Anterior cingulate cortex (tissue), 58 donors: ENCODE measurements around the gene SCT.

Experiments used
- DNase-seq, 58 donors: peaks; one replicate each; lab custom pipeline; 2025; lab: John Stamatoyannopoulos, UW

SCT gene

GRCh38 chr11:645536-645935 is 18.6 kb upstream of the SCT start:
- peak in 1 of 58 donors; percentile 49 for DNase-seq

DNA sequence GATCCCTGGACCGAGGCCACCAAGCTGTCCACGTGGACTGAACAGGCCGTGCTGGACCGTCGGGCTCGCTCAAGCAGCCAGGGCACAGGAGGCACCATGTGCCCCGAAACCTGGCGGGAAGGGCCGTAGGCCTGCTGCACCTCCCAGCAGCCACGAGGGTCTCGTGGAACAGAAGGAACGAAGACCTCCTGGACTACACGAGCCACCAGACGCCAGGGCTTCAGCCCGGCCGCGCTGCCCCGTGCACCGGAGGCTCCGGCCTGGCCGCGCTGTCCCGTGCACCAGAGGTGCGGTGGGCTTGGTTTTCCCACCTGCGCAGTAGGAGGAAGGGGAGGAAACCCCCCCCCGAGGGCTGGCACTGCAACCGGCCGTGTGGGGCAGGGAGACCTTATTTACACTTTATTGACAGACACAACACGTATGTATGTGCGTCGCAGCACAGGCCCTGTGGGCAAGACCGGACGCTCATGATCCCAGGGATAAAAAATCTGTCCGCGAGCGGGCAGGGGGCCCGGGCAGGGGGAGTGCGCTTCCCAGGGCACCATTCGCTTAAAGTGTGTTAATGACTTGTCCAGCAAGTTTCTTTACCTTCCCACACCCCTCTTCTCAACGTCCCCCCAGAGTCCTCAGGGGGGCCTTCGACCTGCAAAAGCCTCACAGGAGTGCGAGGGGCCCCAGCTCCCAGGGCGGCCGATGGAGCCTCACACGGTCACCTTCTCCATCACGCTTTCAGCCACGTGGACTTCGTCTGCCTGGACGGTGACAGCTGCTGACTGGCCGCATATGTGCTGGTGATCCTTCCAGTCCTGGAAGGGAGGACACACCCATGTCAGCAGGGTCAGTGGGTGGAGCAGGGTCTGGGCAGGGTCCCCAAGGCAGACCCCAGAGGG is 17.1 kb upstream of the SCT start:
- no peak for DNase-seq

DNA sequence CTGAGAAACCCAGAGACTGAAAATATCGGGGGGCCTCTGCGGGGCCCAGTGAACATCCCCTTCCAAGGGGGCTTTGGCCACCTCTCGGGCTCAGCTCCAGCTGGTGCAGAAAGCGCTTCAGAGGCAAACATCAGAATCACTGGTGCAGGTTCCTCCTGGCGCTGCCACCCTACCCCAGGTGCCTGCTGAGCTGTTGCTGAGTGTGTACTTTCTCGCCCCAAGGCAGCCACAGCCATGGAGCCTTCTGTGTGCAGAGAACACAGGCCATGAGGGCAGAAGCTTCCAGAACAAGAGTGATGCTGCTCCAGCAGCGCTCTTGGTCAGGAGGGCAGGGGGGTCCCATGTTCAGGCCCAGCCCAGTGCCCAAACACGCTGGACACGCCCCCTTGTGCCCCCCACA is 16.4 kb upstream of the SCT start:
- DNase-seq = no peak

DNA sequence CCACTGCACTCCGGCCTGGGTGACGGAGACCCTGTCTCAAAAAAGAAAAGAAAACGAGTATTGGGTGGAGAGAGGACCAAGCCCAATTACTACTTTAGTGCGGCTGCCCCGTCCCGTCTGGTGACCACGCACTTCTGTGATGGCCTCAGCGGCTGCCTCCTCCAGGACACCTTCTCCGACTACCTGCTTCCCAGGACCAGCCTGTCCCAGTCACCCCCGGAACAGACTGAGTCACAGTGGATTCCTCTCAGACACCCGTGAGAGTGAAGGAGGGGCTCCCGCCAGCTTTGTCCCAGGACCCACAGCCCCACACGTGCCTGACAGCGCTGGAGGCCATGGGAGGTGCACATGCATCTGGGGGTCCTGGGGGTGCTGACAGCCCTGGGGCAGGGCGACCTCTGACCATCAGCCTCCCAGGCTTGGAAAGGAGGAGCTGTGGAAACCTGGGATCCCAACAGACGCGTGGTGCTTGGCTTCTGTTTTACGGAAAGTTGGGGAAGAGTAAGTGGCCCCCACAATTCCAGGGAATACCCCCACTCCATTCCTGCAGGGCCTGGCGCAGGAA is 14.9 kb upstream of the SCT start:
- DNase-seq = no peak

GRCh38 chr11:640021-640706 is 13.2 kb upstream of the SCT start:
- DNase-seq = no peak

DNA sequence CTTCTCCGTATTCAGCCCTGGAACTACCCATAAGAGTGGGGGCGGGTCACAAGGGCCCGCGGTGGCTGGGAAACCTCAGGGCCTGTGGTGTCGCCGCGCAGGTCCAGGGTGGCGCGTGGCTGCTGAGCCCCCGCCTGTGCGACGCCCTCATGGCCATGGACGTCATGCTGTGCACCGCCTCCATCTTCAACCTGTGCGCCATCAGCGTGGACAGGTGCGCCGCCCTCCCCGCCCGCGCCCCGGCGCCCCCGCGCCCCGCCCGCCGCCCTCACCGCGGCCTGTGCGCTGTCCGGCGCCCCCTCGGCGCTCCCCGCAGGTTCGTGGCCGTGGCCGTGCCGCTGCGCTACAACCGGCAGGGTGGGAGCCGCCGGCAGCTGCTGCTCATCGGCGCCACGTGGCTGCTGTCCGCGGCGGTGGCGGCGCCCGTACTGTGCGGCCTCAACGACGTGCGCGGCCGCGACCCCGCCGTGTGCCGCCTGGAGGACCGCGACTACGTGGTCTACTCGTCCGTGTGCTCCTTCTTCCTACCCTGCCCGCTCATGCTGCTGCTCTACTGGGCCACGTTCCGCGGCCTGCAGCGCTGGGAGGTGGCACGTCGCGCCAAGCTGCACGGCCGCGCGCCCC is 12.5 kb upstream of the SCT start:
- DNase-seq = no peak

- no peak for DNase-seq
Measured at GRCh38 chr11:638631-639331, 11.8 kb upstream of the SCT start.

DNA sequence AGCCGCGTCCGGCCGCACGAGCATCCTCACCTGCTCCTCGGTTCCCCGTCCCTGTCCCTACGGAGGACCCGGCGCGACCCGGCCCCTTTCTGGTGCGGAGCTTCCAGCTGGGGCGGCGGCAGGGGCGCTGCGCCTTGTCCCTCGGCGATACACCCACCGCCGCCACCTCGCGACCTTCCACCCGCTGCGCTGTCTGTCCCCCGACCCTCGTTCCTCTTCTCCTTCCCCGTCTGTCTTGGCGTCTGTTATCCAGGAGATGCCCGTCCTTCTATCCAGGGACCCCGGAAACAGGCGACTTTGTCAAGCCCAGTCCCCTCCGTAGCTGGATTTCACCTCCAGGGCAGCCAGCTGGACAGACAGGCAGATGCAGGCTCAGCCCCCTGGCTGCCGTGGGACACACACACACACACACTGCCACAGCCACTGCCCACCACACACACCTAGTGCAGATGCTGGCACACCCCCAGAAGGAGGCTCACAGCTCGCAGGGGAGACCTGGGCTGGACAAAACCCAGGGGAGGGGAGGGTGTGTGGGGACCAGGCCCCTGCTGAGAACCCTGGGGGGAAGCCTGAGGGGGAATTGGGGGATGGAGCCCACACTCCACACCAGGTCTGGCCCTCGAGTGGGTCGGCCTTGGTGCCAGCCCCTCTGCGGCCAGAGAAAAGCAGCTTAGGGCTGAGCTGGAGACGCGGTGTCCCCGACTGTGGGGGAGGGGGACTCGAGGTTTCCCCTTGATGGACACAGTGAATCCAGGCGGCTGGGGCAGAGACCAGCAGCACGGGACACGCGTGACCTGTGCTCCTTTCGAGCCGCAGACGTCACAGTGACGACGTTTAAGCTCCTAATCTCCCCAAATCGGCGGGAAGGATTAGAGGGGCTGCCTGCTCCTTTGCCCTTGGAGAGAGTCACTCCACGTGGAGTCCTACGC is 10.9 kb upstream of the SCT start:
- no peak for DNase-seq

DNA sequence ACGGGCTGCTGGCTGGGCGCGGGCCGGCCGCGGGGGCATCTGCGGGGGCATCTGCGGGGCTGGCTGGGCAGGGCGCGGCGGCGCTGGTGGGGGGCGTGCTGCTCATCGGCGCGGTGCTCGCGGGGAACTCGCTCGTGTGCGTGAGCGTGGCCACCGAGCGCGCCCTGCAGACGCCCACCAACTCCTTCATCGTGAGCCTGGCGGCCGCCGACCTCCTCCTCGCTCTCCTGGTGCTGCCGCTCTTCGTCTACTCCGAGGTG is 10.3 kb upstream of the SCT start:
- DNase-seq = no peak

- peak in 1 of 58 donors; percentile 26 for DNase-seq
Measured at GRCh38 chr11:636511-637332, 9.7 kb upstream of the SCT start, which contains the start of gene DRD4. Gene DRD4 (plus strand): TSS chr11:637269. CDS start chr11:637305, 36 bp downstream.

DNA sequence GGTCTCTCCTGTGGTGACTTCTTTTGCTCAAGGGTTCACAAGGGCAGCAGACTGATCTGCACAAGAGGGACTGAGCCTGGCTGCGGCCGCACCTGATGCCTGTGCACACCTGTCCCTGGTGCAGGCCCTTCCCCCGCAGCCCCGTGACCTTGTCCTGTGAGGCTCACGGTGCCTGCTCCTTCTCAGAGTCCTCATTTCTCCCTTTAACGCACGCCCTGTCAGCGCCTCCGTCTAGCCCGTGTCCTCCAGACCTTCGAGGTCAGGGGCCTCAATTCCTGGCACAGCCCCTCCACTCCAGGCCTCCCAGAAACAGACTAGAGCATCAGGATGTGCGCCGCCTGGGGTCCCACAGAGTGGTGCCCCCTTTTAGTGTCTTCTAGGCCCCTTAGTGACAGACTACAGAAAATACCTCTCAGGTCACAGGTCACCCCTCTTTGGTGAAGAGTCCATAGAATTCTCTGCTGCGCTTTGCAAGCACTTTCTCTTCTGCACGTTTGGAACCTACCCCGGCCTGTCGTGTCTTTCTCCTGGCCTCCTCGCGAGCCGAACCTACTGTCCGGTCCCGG is 9.0 kb upstream of the SCT start:
- no peak for DNase-seq

DNA sequence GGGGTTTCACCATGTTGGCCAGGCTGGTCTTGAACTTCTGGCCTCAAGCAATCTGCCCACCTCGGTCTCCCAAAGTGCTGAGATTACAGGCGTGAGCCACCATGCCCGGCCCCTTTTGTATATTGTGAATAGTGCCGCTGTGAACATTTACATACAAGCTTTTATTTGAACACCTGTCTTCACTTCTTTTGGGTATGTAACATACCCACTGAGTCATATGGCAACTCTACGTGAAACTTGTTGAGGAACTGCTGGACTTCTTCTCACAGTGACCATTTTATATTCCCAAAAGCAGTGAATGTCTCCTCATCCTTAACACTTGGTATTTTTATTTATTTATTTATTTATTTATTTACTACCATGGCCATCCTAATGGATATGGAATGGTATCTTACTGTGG is 3.9 kb upstream of the SCT start:
- DNase-seq = no peak

DNA sequence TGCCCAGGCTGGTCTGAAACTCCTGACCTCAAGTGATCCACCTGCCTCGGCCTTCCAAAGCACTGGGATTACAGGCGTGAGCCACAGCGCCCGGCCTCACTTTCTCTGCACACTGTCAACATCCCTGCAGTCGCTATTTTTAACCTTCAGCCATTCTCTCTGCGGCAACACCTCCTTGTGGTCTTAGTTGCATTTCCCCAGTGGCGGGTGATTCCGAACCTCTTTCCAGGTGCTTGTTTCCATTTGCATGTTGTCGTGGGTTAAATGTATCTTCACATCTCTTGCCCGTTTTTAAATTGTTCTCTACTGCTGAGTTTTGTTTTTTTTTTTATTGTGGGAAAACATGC is 2.2 kb upstream of the SCT start:
- no peak for DNase-seq

DNA sequence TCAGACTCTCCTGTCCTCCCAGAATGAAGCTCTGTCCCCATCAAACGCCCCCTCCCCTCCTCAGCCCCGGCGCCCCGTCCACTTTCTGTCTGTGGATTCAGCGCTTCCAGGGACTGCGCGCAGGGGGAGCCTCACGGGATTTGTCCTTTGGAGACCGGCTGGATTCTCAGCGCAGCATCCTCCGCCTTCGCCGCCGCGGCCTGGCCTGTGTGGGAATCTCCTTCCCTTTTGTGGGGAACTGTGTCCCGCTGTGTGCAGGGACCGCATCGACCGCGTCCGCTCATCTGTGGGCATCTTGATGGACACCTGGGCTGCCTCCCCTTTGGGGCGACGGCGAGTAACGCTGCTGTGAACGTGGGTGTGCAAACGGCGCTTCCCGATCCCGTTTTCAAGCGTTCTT is 1.1 kb upstream of the SCT start:
- DNase-seq = no peak

DNA sequence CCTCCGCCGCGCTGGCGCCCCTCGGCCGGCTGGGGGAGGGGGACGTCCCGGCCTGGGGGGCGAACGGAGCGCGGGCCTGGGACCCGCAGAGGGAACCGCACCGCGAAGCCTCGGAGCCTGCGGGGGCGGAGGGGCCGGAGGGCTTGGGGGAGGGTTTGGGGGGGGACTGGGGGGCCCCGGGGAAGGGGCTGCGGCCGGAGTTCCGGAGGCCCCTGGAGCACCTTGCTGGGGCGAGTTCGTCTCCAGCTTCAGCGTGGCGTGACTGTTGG is 261 bp upstream of the SCT start:
- no peak for DNase-seq

DNA sequence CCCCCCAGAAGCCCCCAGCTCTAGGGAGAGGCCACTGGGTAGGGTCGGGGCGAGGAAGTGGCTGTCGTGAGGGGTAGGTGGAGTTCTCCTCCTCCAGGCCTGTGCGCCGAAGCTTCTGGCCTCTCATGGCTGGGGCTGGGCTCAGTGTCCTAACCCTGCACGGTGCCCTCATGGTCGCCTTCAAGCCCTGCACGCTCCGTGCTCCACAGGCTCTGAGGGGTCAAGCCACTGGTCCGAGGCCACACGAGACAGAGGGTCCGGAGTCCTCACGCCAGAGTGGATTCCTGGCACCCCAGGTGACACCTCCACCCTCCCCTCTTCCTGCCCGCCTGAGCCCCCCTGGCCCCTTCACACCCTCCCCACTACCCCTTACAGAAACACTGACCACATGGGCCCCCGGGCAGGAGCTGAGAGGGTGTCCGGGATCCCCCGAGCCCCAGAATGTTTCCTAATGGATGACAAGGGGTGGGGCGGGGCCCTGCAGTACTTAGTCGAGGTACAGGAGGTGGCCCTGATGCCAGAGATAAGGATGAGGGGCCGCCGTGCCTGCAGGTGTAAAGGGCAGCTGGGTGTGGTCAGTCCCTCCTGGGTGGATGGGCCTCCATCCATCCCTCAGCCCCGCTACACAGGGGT is 1.2 kb downstream of the SCT start:
- DNase-seq = no peak

- no peak for DNase-seq
Measured at GRCh38 chr11:624705-625635, 2.0 kb downstream of the SCT start, which contains the start of gene CDHR5. Gene CDHR5 (minus strand): TSS chr11:624955. CDS start chr11:624902, 53 bp downstream.
